ENCODE measurements around the gene HIPK1. TPM values are rescaled to one million over a fixed set of nuclear protein-coding genes. Genes with fewer than 3 reads are reported as not detected.

Gene HIPK1
- total RNA-seq, 1 donor from 2014 or later: 41.3 TPM

GRCh38 chr1:113982949-113983348 is 53.8 kb downstream of the HIPK1 start:
- TF ChIP-seq EZH2 (IDR thresholded peaks at IDR 0.05) (no peak), EZH2phosphoT487 (IDR thresholded peaks at IDR 0.05) (no peak)
- TF ChIP-seq, protein P1, sequence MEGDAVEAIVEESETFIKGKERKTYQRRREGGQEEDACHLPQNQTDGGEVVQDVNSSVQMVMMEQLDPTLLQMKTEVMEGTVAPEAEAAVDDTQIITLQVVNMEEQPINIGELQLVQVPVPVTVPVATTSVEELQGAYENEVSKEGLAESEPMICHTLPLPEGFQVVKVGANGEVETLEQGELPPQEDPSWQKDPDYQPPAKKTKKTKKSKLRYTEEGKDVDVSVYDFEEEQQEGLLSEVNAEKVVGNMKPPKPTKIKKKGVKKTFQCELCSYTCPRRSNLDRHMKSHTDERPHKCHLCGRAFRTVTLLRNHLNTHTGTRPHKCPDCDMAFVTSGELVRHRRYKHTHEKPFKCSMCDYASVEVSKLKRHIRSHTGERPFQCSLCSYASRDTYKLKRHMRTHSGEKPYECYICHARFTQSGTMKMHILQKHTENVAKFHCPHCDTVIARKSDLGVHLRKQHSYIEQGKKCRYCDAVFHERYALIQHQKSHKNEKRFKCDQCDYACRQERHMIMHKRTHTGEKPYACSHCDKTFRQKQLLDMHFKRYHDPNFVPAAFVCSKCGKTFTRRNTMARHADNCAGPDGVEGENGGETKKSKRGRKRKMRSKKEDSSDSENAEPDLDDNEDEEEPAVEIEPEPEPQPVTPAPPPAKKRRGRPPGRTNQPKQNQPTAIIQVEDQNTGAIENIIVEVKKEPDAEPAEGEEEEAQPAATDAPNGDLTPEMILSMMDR (IDR thresholded peaks at IDR 0.05): no peak
- peaks cover 19% of the 10 kb centered on the region for H3K9me3 Mint-ChIP-seq
- Histone ChIP-seq H3K36me3 (no peaks in the 10 kb centered on the region), H3K9ac (no peak overlapping the region), H3K4me1 (peaks cover 32% of the 10 kb centered on the region), H3K79me2 (ENCODE audit: low read depth) (peaks cover 19% of the 10 kb centered on the region), H3F3A (ENCODE audit: low read depth) (peaks cover 24% of the 10 kb centered on the region), H3K9me3 (ENCODE audit: low read depth) (no peaks in the 10 kb centered on the region), H3K27ac (no peak overlapping the region), H3K27me3 (no peaks in the 10 kb centered on the region), H2AFZ (replicated peaks) (peak overlapping the region; percentile 31), H3K4me3 (no peak overlapping the region), H4K20me1 (ENCODE audit: low read depth) (no peaks in the 10 kb centered on the region), H3K4me2 (peak overlapping the region; percentile 37)
- peaks cover 8% of the 10 kb centered on the region for H3K27me3 Mint-ChIP-seq (ENCODE audit: insufficient read depth, low read depth)
- H3K4me3 Mint-ChIP-seq: no peak overlapping the region
- peaks cover 5% of the 10 kb centered on the region for H3K36me3 Mint-ChIP-seq
- no peak overlapping the region for H3K27ac Mint-ChIP-seq
- H3K4me1 Mint-ChIP-seq: peaks cover 53% of the 10 kb centered on the region
- no peak for DNase-seq (ENCODE audit: low spot score)

DNA sequence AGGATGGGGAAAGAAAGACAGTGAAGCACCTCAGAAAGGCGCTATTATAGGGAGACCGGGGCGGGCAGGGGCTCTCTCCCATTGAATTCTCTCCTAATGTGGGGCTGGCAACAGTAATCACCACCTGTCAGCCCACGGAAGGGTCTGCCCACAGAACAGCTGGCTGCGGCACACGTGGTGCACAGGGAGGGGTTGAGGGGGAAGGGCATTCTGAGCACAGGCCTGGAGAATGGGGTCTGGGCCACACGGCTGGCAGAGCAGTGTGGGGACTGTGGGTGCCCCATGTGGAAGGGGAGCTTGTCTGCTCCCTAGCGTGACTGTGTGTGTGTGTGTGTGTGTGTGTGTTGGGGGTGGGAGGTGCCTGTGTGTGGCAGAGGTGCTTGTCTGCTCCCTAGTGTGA is 54.3 kb downstream of the HIPK1 start:
- H3K79me2 ChIP-seq (ENCODE audit: low read depth): peaks cover 19% of the 10 kb centered on the region

GRCh38 chr1:113983826-113984225 is 54.7 kb downstream of the HIPK1 start:
- peaks cover 24% of the 10 kb centered on the region for H3K4me1 ChIP-seq
- Mint-ChIP-seq H3K27me3 (ENCODE audit: insufficient read depth, low read depth) (peaks cover 8% of the 10 kb centered on the region), H3K9me3 (peaks cover 19% of the 10 kb centered on the region), H3K27ac (peak overlapping the region; percentile 59), H3K4me1 (peaks cover 44% of the 10 kb centered on the region), H3K4me3 (no peak overlapping the region), H3K36me3 (peaks cover 5% of the 10 kb centered on the region)
- peaks cover 19% of the 10 kb centered on the region for H3K79me2 ChIP-seq (ENCODE audit: low read depth)
- TF ChIP-seq EZH2 (IDR thresholded peaks at IDR 0.05): no peak
- no peak for TF ChIP-seq EZH2phosphoT487 (IDR thresholded peaks at IDR 0.05)
- TF ChIP-seq, protein P1 (IDR thresholded peaks at IDR 0.05): no peak
- no peaks in the 10 kb centered on the region for H3K36me3 ChIP-seq
- H3F3A ChIP-seq (ENCODE audit: low read depth): peaks cover 16% of the 10 kb centered on the region
- no peak overlapping the region for H3K27ac ChIP-seq
- H3K9me3 ChIP-seq (ENCODE audit: low read depth): no peaks in the 10 kb centered on the region
- H3K4me3 ChIP-seq: no peak overlapping the region
- H4K20me1 ChIP-seq (ENCODE audit: low read depth): no peaks in the 10 kb centered on the region
- no peak overlapping the region for H2AFZ ChIP-seq (replicated peaks)
- no peak overlapping the region for H3K4me2 ChIP-seq
- H3K27me3 ChIP-seq: no peaks in the 10 kb centered on the region
- no peak for DNase-seq (ENCODE audit: low spot score)
- H3K9ac ChIP-seq: no peak overlapping the region

More for the DNA sequence above, 54.3 kb downstream of the HIPK1 start:
- Histone ChIP-seq H3K4me1 (peaks cover 27% of the 10 kb centered on the region), H2AFZ (replicated peaks) (peak overlapping the region; percentile 31), H3F3A (ENCODE audit: low read depth) (peaks cover 19% of the 10 kb centered on the region), H3K4me2 (peak overlapping the region; percentile 37), H3K9me3 (ENCODE audit: low read depth) (no peaks in the 10 kb centered on the region), H3K4me3 (no peak overlapping the region), H3K27ac (no peak overlapping the region), H3K36me3 (no peaks in the 10 kb centered on the region), H3K9ac (no peak overlapping the region), H4K20me1 (ENCODE audit: low read depth) (no peaks in the 10 kb centered on the region), H3K27me3 (no peaks in the 10 kb centered on the region)
- Mint-ChIP-seq H3K4me1 (peaks cover 49% of the 10 kb centered on the region), H3K36me3 (peaks cover 5% of the 10 kb centered on the region), H3K4me3 (no peak overlapping the region), H3K9me3 (peaks cover 19% of the 10 kb centered on the region), H3K27me3 (ENCODE audit: insufficient read depth, low read depth) (peaks cover 8% of the 10 kb centered on the region), H3K27ac (peak overlapping the region; percentile 59)
- DNase-seq (ENCODE audit: low spot score): no peak
- TF ChIP-seq EZH2 (IDR thresholded peaks at IDR 0.05): no peak
- TF ChIP-seq, protein P1 (IDR thresholded peaks at IDR 0.05): no peak
- TF ChIP-seq EZH2phosphoT487 (IDR thresholded peaks at IDR 0.05): no peak
